ENCODE measurements around the gene OR1D5.

OR1D5 gene

DNA sequence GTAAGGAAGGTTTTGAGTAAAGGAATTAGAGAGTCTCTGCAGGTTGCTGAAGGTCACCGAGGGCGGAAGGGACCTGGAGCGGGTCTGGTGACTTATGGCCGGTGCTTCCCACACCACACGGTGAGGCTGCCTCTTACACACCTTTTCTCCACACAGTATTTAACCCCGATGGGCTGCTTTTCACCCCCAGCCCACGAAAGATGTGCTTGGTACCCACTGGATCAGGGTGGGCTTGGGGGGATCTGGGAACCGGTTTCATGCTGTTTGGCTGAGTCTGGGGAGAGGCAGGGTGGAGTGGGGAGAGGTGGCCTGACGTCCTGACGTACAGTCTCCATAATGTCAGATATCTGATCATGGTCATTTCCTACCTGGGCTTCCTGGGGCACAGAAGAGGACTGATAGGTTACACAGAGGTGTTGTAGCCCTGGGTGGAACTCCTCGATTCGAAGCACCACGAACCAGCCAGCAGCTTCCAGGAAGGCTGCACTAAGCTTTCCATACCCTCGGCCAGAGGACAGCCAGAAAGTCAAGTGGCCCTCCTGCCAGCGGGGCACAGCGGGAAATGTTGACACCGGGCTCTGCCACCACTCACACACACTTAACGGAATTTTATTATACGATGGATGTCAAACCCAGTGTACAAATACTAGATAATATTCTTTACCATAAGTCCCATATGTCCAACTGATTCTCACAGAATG, 34.0 kb downstream of the OR1D5 start:
- TF ChIP-seq ZFX (IDR thresholded peaks at IDR 0.05; ENCODE audit: borderline replicate concordance) = no peak
- TF ChIP-seq, protein P1, sequence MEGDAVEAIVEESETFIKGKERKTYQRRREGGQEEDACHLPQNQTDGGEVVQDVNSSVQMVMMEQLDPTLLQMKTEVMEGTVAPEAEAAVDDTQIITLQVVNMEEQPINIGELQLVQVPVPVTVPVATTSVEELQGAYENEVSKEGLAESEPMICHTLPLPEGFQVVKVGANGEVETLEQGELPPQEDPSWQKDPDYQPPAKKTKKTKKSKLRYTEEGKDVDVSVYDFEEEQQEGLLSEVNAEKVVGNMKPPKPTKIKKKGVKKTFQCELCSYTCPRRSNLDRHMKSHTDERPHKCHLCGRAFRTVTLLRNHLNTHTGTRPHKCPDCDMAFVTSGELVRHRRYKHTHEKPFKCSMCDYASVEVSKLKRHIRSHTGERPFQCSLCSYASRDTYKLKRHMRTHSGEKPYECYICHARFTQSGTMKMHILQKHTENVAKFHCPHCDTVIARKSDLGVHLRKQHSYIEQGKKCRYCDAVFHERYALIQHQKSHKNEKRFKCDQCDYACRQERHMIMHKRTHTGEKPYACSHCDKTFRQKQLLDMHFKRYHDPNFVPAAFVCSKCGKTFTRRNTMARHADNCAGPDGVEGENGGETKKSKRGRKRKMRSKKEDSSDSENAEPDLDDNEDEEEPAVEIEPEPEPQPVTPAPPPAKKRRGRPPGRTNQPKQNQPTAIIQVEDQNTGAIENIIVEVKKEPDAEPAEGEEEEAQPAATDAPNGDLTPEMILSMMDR (IDR thresholded peaks at IDR 0.05) = no peak
- no peak overlapping the region for H3K27ac ChIP-seq

- H3K27ac ChIP-seq = no peak overlapping the region
- TF ChIP-seq, protein P1 (IDR thresholded peaks at IDR 0.05) = no peak
- no peak for TF ChIP-seq ZFX (IDR thresholded peaks at IDR 0.05; ENCODE audit: borderline replicate concordance)
These were observed 35.4 kb downstream of the OR1D5 start for GRCh38 chr17:3027786-3028532.

- TF ChIP-seq, protein P1 (IDR thresholded peaks at IDR 0.05) = no peak
- no peak for TF ChIP-seq ZFX (IDR thresholded peaks at IDR 0.05; ENCODE audit: borderline replicate concordance)
These were observed 36.3 kb downstream of the OR1D5 start for GRCh38 chr17:3026856-3027751.

GRCh38 chr17:3026125-3026855, 37.1 kb downstream of the OR1D5 start:
- TF ChIP-seq ZFX (IDR thresholded peaks at IDR 0.05; ENCODE audit: borderline replicate concordance) = no peak
- TF ChIP-seq, protein P1 (IDR thresholded peaks at IDR 0.05) = no peak
- no peak overlapping the region for H3K27ac ChIP-seq

More at GRCh38 chr17:3026856-3027751, 36.3 kb downstream of the OR1D5 start:
- no peak overlapping the region for H3K27ac ChIP-seq

- H3K27ac ChIP-seq = no peak overlapping the region
- TF ChIP-seq, protein P1 (IDR thresholded peaks at IDR 0.05) = no peak
- no peak for TF ChIP-seq ZFX (IDR thresholded peaks at IDR 0.05; ENCODE audit: borderline replicate concordance)
These were observed 37.8 kb downstream of the OR1D5 start for GRCh38 chr17:3025421-3026124.

- TF ChIP-seq, protein P1 (IDR thresholded peaks at IDR 0.05) = no peak
- no peak for TF ChIP-seq ZFX (IDR thresholded peaks at IDR 0.05; ENCODE audit: borderline replicate concordance)
- H3K27ac ChIP-seq = no peak overlapping the region
These were observed 39.1 kb downstream of the OR1D5 start for GRCh38 chr17:3024346-3024745.
